Esophagus squamous epithelium (tissue), 4 donors: ENCODE results near the gene KRT1.

Experiments used
- POLR2A ChIP-seq, 4 donors: fragments of 450-650 bp; IDR thresholded peaks; one replicate each; pipeline ENCODE4 v1.6.1; 2017; ENCODE audit warnings: antibody characterized with exemption in 4 of 4, mild to moderate bottlenecking in 4 of 4, moderate library complexity in 3 of 4
- TF ChIP-seq, protein P1 (sequence below), 6 experiments: fragments of 450-650 bp in 4 of 6; fragments of 200-600 bp in 2 of 6; sonication (generic) in 2 of 6; IDR thresholded peaks; one replicate each; pipeline ENCODE4 v1.5.1; 2016 to 2019; ENCODE audit warnings: antibody characterized with exemption in 6 of 6, mild to moderate bottlenecking in 4 of 6, moderate library complexity in 4 of 6

DNA sequence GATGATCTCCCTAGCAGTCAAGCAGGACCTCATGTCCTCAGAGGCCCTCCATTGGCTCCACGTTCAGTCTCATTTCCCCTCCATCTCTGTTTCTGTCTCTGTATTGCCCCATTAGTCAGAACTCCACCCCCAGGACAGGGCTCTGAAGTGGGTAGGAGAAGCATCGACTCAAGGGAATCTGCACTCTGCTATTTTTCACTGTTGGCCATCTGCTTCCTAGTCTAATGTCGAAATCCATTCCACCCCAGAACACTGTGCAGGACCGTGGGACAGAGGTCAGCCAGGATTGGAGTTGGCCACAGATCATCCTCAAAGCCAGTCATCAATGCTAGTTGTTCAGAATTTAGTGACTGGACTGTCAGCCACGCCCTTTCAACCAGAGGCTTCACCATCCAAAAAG is 13.1 kb upstream of the KRT1 start:
- TF ChIP-seq, protein P1, sequence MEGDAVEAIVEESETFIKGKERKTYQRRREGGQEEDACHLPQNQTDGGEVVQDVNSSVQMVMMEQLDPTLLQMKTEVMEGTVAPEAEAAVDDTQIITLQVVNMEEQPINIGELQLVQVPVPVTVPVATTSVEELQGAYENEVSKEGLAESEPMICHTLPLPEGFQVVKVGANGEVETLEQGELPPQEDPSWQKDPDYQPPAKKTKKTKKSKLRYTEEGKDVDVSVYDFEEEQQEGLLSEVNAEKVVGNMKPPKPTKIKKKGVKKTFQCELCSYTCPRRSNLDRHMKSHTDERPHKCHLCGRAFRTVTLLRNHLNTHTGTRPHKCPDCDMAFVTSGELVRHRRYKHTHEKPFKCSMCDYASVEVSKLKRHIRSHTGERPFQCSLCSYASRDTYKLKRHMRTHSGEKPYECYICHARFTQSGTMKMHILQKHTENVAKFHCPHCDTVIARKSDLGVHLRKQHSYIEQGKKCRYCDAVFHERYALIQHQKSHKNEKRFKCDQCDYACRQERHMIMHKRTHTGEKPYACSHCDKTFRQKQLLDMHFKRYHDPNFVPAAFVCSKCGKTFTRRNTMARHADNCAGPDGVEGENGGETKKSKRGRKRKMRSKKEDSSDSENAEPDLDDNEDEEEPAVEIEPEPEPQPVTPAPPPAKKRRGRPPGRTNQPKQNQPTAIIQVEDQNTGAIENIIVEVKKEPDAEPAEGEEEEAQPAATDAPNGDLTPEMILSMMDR (IDR thresholded peaks at IDR 0.05), result no peak
- no peak for TF ChIP-seq POLR2A (IDR thresholded peaks at IDR 0.05)
